Measurements from ENCODE around the gene MAP3K6.

The MAP3K6 gene

DNA sequence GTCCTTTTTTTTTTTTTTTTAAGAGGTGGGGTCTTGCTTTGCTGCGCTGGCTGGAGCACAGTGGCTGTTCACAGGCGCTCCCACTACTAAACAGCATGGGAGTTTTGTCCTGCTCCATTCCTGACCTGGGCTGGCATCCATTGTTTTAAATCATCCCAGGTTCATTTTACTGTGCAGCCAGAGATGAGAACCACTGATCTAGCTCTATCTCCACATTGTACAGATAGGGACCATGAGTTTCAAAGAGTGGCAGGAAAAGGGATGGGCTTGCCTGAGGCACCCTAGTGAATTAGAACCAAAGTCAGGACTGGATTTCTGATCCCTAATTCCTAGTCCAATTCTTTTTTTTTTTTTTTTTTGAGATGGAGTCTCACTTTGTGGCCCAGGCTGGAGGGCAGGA is 52.0 kb downstream of the MAP3K6 start:
- TF ChIP-seq, protein P1, sequence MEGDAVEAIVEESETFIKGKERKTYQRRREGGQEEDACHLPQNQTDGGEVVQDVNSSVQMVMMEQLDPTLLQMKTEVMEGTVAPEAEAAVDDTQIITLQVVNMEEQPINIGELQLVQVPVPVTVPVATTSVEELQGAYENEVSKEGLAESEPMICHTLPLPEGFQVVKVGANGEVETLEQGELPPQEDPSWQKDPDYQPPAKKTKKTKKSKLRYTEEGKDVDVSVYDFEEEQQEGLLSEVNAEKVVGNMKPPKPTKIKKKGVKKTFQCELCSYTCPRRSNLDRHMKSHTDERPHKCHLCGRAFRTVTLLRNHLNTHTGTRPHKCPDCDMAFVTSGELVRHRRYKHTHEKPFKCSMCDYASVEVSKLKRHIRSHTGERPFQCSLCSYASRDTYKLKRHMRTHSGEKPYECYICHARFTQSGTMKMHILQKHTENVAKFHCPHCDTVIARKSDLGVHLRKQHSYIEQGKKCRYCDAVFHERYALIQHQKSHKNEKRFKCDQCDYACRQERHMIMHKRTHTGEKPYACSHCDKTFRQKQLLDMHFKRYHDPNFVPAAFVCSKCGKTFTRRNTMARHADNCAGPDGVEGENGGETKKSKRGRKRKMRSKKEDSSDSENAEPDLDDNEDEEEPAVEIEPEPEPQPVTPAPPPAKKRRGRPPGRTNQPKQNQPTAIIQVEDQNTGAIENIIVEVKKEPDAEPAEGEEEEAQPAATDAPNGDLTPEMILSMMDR (IDR thresholded peaks at IDR 0.05) = no peak

DNA sequence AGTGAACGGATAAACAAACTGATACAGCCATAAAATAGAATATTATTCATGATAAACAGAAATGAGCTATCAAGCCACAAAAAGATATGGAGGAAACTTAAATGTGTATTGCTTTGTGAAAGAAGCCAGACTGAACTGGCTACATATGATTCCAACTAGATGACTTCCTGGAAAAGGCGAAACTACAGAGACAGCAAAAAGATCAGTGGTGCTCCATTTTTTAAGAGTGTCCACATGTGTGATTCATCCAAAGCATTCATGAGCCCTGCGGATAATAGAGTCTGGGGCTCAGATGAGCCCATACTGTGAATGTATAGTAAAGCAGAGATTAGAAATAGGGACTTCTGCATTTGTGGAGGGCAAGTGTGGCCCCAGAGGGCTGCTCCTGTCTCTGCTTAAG is 52.6 kb downstream of the MAP3K6 start:
- TF ChIP-seq, protein P1 (IDR thresholded peaks at IDR 0.05) = no peak

DNA sequence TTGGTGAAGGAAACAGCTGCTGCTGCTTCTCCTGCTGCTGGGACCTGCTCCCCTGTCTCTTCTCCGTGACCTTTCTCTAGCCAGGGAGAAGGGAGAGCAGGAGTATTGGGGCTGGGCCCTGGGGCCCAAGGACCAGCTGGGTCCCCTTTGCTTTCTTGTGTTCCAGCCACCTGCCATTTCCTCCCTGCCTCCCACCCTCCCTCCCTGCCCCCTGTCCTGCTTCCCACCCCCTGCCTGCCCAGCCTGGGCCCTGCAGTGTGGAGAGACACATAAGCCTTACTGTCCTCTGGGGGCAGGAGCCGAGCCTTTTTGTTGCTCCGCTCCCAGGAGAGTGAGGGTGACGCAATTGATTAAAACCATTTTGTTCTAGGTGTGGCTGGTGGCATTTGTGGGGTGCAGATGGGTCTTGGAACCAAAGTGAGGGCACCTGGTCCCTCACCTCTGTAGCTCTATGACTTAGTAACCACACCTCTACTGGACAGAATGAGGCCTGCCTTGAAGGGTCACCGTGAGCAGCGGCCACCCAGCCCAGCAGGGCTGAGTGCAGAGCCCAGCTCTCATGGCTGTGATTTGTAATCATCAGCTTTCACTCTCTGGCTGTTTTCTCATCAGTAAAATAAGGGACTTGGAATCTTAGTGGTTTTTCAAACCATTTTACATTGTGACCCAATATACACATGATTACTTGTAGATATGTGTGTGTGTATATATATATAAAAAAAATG is 58.7 kb downstream of the MAP3K6 start:
- TF ChIP-seq, protein P1 (IDR thresholded peaks at IDR 0.05) = no peak

DNA sequence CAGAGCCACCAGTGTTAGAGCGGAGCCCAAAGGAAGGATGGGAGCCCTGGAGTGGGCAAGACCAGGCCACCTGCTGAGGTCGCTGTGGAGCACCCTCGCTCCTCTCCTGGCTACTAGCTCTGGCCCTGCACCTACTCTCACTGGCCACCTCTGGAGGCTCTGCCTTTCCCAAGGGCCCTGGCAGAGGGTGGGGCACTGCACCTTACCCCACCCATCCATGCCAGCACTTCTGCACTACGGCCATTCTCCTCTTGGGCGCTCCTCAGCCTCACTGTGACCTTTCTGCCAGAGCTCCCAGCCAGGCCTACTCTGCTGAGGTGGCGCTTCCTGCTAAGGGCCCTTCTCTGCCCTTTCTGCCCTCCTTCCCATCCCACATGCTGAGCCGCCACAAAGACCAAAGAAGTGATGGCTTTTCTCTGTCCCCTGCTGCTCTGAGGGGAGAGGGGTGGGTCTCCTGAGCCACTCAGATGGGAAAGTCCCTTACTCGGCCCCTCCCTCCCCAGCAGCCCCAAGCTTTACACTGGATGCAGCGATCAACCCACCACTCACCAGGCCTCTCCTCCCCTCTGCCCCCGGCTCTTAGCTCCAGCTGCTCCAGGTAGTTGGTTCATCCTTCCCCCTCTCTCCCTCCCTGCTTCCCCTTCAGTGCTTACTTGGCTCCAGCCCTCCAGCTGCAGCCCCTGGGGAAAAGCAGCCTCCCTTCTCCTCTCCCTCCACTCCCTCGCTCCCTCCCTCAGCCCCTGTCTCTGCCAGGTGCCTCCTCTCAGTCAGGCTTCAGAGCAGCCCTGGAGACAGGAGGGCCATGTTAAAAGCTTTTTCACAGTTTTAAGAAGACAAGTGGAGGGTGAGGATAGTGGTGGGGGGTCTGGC is 59.6 kb downstream of the MAP3K6 start:
- TF ChIP-seq, protein P1 (IDR thresholded peaks at IDR 0.05) = no peak

DNA sequence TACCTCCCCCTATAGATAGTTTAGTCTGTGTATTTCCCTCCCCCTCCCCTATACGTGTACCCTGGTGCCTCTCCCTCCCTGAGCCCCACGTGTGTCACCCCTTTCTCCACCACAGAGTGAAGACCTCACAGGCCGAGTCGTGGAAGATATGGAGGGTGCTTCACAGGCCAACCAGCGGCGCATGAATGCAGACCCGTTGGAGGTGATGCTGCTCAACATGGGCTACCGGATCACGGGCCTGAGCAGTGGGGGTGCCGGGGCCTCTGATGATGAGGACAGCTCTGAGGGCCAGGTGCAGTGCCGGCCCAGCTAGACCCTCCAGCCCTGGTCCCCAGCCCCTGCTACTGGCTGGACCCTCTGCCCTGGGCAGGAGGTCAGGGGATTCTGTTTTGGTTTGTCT is 60.7 kb downstream of the MAP3K6 start:
- TF ChIP-seq, protein P1 (IDR thresholded peaks at IDR 0.05) = no peak
